Type B pancreatic cell (in vitro differentiated cells): ENCODE data around the gene LEF1. TPM values are rescaled to one million over a fixed set of nuclear protein-coding genes. Genes with fewer than 3 reads are reported as not detected.
A peak's percentile ranks its signal among the peaks of the same experiment; 100 is the strongest.

ENCODE experiments used
- DNase-seq: peaks from one replicate; pipeline ENCODE4 v3.0.0; 2021; ENCODE audit warnings: mixed read lengths; ENCODE audit not compliant: unreplicated experiment; ENCODE audit errors: extremely low spot score
- H3K27ac Mint-ChIP-seq: 2 replicates; pipeline ENCODE4 v1.8.0; 2021; ENCODE audit warnings: mild to moderate bottlenecking, mixed read lengths
- H3K27me3 Mint-ChIP-seq: 2 replicates; pipeline ENCODE4 v1.8.0; 2021; ENCODE audit warnings: mixed read lengths
- H3K36me3 Mint-ChIP-seq: 2 replicates; pipeline ENCODE4 v1.8.0; 2021; ENCODE audit warnings: mixed read lengths
- H3K4me1 Mint-ChIP-seq: one replicate; pipeline ENCODE4 v1.8.0; 2021; ENCODE audit warnings: mixed read lengths; ENCODE audit not compliant: unreplicated experiment
- H3K4me3 Mint-ChIP-seq: 2 replicates; pipeline ENCODE4 v1.8.0; 2021; ENCODE audit warnings: mild to moderate bottlenecking, mixed read lengths
- H3K9me3 Mint-ChIP-seq: 2 replicates; pipeline ENCODE4 v1.8.0; 2021; ENCODE audit warnings: mixed read lengths
- total RNA-seq: library from RNA; stranded (reverse); gene quantifications from 2 replicates; pipeline ENCODE4 v1.2.1, GENCODE V29; 2021; ENCODE audit warnings: low replicate concordance
- TF ChIP-seq, protein P1 (sequence below): fragments of 200-600 bp; sonication (generic); conservative IDR thresholded peaks from 2 replicates; pipeline ENCODE4 v1.5.0; 2021; ENCODE audit warnings: antibody characterized with exemption, mild to moderate bottlenecking

Gene LEF1
- total RNA-seq, 1 donor from 2014 or later = 66.1 TPM

- Mint-ChIP-seq H3K27ac (peak overlapping the region; percentile 59), H3K4me1 (peaks cover 45% of the 10 kb centered on the region), H3K27me3 (peaks cover 74% of the 10 kb centered on the region), H3K9me3 (no peaks in the 10 kb centered on the region), H3K4me3 (peak overlapping the region; percentile 93), H3K36me3 (peaks cover 11% of the 10 kb centered on the region)
- no peak for DNase-seq
- TF ChIP-seq, protein P1, sequence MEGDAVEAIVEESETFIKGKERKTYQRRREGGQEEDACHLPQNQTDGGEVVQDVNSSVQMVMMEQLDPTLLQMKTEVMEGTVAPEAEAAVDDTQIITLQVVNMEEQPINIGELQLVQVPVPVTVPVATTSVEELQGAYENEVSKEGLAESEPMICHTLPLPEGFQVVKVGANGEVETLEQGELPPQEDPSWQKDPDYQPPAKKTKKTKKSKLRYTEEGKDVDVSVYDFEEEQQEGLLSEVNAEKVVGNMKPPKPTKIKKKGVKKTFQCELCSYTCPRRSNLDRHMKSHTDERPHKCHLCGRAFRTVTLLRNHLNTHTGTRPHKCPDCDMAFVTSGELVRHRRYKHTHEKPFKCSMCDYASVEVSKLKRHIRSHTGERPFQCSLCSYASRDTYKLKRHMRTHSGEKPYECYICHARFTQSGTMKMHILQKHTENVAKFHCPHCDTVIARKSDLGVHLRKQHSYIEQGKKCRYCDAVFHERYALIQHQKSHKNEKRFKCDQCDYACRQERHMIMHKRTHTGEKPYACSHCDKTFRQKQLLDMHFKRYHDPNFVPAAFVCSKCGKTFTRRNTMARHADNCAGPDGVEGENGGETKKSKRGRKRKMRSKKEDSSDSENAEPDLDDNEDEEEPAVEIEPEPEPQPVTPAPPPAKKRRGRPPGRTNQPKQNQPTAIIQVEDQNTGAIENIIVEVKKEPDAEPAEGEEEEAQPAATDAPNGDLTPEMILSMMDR = peak; percentile 63
Observed at GRCh38 chr4:108166441-108167315, 2.1 kb downstream of the LEF1 start.

- no peak for DNase-seq
- Mint-ChIP-seq H3K9me3 (no peaks in the 10 kb centered on the region), H3K27ac (peak overlapping the region; percentile 59), H3K36me3 (peaks cover 11% of the 10 kb centered on the region), H3K4me1 (peaks cover 43% of the 10 kb centered on the region), H3K4me3 (peak overlapping the region; percentile 88), H3K27me3 (peaks cover 71% of the 10 kb centered on the region)
- TF ChIP-seq, protein P1 = no peak
Observed at GRCh38 chr4:108166038-108166437, 2.7 kb downstream of the LEF1 start.

GRCh38 chr4:108165586-108165985 lies 3.1 kb downstream of the LEF1 start:
- Mint-ChIP-seq H3K36me3 (peaks cover 11% of the 10 kb centered on the region), H3K27ac (peak overlapping the region; percentile 59), H3K9me3 (no peaks in the 10 kb centered on the region), H3K4me3 (peak overlapping the region; percentile 88), H3K27me3 (peaks cover 70% of the 10 kb centered on the region), H3K4me1 (peaks cover 41% of the 10 kb centered on the region)
- TF ChIP-seq, protein P1 = no peak
- DNase-seq = no peak

DNA sequence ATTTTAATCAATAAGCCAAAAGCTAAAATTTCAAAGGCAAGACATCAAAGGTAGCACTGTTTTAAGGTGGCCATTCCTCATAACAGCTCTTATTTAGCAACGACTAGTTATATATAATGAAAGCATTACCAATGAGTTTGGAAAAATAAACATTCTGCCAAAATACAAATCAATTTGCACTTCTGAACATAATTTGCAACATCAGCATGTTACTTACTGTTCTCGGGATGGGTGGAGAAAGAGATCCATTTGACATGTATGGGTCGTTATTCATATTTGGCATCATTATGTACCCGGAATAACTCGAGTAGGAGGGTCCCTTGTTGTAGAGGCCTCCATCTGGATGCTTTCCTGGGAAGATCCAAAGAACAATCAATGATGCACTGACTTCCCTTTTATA lies 5.4 kb downstream of the LEF1 start:
- no peak for DNase-seq
- H3K36me3 Mint-ChIP-seq = peaks cover 11% of the 10 kb centered on the region
- TF ChIP-seq, protein P1 = no peak
- peak overlapping the region; percentile 51 for H3K4me3 Mint-ChIP-seq
- no peak overlapping the region for H3K27ac Mint-ChIP-seq
- H3K4me1 Mint-ChIP-seq = peaks cover 26% of the 10 kb centered on the region
- H3K9me3 Mint-ChIP-seq = no peaks in the 10 kb centered on the region
- peaks cover 58% of the 10 kb centered on the region for H3K27me3 Mint-ChIP-seq

DNA sequence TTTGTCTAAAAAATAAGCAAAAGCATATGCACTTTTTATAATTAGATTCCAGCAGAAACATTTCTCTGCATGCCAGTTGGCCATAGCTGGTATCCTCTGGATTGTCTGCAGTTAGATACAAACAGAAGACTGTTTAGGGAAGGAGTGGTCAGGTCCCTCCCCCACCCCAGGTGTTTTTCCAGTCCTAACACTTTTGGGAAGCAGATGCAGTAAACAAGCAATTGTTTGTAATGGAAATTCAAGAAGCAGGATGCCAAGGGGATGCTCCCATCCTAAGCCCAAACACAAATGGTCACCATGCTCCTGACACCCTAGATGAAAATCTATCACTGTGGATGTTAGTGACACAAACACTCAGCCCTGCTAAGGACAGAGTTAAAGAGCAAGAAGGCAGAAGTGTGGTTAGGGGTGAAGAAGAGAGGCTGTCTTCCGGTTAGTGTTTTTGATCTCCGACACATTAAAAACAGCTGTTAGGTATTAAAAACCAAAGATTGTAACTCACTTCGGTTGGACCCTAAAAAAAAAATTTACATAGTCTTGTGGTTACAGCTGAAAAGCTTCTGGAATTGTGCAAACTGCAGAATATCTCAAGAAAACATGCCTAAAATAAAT lies 7.9 kb downstream of the LEF1 start:
- no peak for DNase-seq
- Mint-ChIP-seq H3K4me3 (no peak overlapping the region), H3K27me3 (peaks cover 52% of the 10 kb centered on the region), H3K27ac (no peak overlapping the region), H3K36me3 (peaks cover 12% of the 10 kb centered on the region), H3K4me1 (peaks cover 29% of the 10 kb centered on the region), H3K9me3 (no peaks in the 10 kb centered on the region)
- TF ChIP-seq, protein P1 = no peak
